HEK293 (cell line): ENCODE results near the gene MSH6.

ENCODE experiments used
- CTCF ChIP-seq: fragments of 450-650 bp; formaldehyde crosslinking; IDR thresholded peaks from 2 replicates; pipeline ENCODE4 v1.5.1; 2016; ENCODE audit warnings: missing biosample characterization, missing genetic modification characterization
- EGR2 ChIP-seq: fragments of 450-650 bp; formaldehyde crosslinking; IDR thresholded peaks from 2 replicates; pipeline ENCODE4 v1.5.1; 2016; ENCODE audit warnings: low read depth, missing biosample characterization, missing genetic modification characterization
- GLIS1 ChIP-seq: fragments of 450-650 bp; formaldehyde crosslinking; IDR thresholded peaks from 2 replicates; pipeline ENCODE4 v1.5.1; 2016; ENCODE audit warnings: missing biosample characterization, missing genetic modification characterization
- IKZF3 ChIP-seq: fragments of 450-650 bp; IDR thresholded peaks from 2 replicates; pipeline ENCODE4 v1.5.0; 2018; ENCODE audit warnings: missing biosample characterization, mild to moderate bottlenecking, missing genetic modification characterization, moderate library complexity
- SCRT1 ChIP-seq: fragments of 450-650 bp; formaldehyde crosslinking; IDR thresholded peaks from 2 replicates; pipeline ENCODE4 v1.5.1; 2016; ENCODE audit warnings: missing biosample characterization, missing genetic modification characterization, borderline replicate concordance
- SCRT2 ChIP-seq: fragments of 450-650 bp; formaldehyde crosslinking; IDR thresholded peaks from 2 replicates; pipeline ENCODE4 v1.5.1; 2016; ENCODE audit warnings: missing biosample characterization, missing genetic modification characterization
- ZBTB1 ChIP-seq: fragments of 450-650 bp; formaldehyde crosslinking; IDR thresholded peaks from 2 replicates; pipeline ENCODE4 v1.5.1; 2016; ENCODE audit warnings: missing biosample characterization, missing genetic modification characterization
- ZBTB8A ChIP-seq: fragments of 450-650 bp; formaldehyde crosslinking; IDR thresholded peaks from 2 replicates; pipeline ENCODE4 v1.5.1; 2016; ENCODE audit warnings: missing biosample characterization, missing genetic modification characterization
- ZFP41 ChIP-seq: fragments of 450-650 bp; formaldehyde crosslinking; IDR thresholded peaks from 2 replicates; pipeline ENCODE4 v1.5.1; 2016; ENCODE audit warnings: missing biosample characterization, missing genetic modification characterization, borderline replicate concordance
- ZIC2 ChIP-seq: fragments of 450-650 bp; formaldehyde crosslinking; IDR thresholded peaks from 2 replicates; pipeline ENCODE4 v1.5.1; 2016; ENCODE audit warnings: missing biosample characterization, missing genetic modification characterization
- ZNF214 ChIP-seq: fragments of 450-650 bp; formaldehyde crosslinking; IDR thresholded peaks from 2 replicates; pipeline ENCODE4 v1.5.1; 2017; ENCODE audit warnings: missing biosample characterization, mild to moderate bottlenecking, missing genetic modification characterization, borderline replicate concordance
- ZNF24 ChIP-seq: fragments of 450-650 bp; formaldehyde crosslinking; IDR thresholded peaks from 2 replicates; pipeline ENCODE4 v1.5.1; 2016; ENCODE audit warnings: missing biosample characterization, missing genetic modification characterization
- ZNF26 ChIP-seq: fragments of 450-650 bp; formaldehyde crosslinking; IDR thresholded peaks from 2 replicates; pipeline ENCODE4 v1.5.1; 2016; ENCODE audit warnings: missing biosample characterization, missing genetic modification characterization
- ZNF292 ChIP-seq: fragments of 450-650 bp; formaldehyde crosslinking; IDR thresholded peaks from 2 replicates; pipeline ENCODE4 v1.5.1; 2016; ENCODE audit warnings: low read depth, missing biosample characterization, missing genetic modification characterization, borderline replicate concordance
- ZNF302 ChIP-seq: fragments of 450-650 bp; formaldehyde crosslinking; IDR thresholded peaks from 2 replicates; pipeline ENCODE4 v1.5.1; 2016; ENCODE audit warnings: missing biosample characterization, missing genetic modification characterization, low read depth
- ZNF350 ChIP-seq: fragments of 450-650 bp; formaldehyde crosslinking; IDR thresholded peaks from 2 replicates; pipeline ENCODE4 v1.5.0; 2017; ENCODE audit warnings: missing biosample characterization, mild to moderate bottlenecking, missing genetic modification characterization
- ZNF366 ChIP-seq: fragments of 450-650 bp; formaldehyde crosslinking; conservative IDR thresholded peaks from 2 replicates; pipeline ENCODE4 v1.5.1; 2016; ENCODE audit warnings: missing biosample characterization, missing genetic modification characterization
- ZNF37A ChIP-seq: fragments of 450-650 bp; IDR thresholded peaks from 2 replicates; pipeline ENCODE4 v1.5.1; 2018; ENCODE audit warnings: missing biosample characterization, missing genetic modification characterization
- ZNF423 ChIP-seq: fragments of 450-650 bp; formaldehyde crosslinking; IDR thresholded peaks from 2 replicates; pipeline ENCODE4 v1.5.1; 2016; ENCODE audit warnings: missing biosample characterization, missing genetic modification characterization
- ZNF48 ChIP-seq: fragments of 450-650 bp; formaldehyde crosslinking; IDR thresholded peaks from 2 replicates; pipeline ENCODE4 v1.5.1; 2016; ENCODE audit warnings: missing biosample characterization, missing genetic modification characterization
- ZNF488 ChIP-seq: fragments of 450-650 bp; formaldehyde crosslinking; IDR thresholded peaks from 2 replicates; pipeline ENCODE4 v1.5.1; 2016; ENCODE audit warnings: missing biosample characterization, missing genetic modification characterization
- ZNF514 ChIP-seq: fragments of 450-650 bp; formaldehyde crosslinking; IDR thresholded peaks from 2 replicates; pipeline ENCODE4 v1.5.1; 2016; ENCODE audit warnings: missing biosample characterization, missing genetic modification characterization
- ZNF521 ChIP-seq: fragments of 450-650 bp; formaldehyde crosslinking; IDR thresholded peaks from 2 replicates; pipeline ENCODE4 v1.5.1; 2017; ENCODE audit warnings: missing biosample characterization, mild to moderate bottlenecking, missing genetic modification characterization
- ZNF585B ChIP-seq: fragments of 450-650 bp; formaldehyde crosslinking; IDR thresholded peaks from 2 replicates; pipeline ENCODE4 v1.5.1; 2016; ENCODE audit warnings: missing biosample characterization, missing genetic modification characterization
- ZNF692 ChIP-seq: fragments of 450-650 bp; formaldehyde crosslinking; IDR thresholded peaks from 2 replicates; pipeline ENCODE4 v1.5.1; 2016; ENCODE audit warnings: missing biosample characterization, missing genetic modification characterization
- ZNF747 ChIP-seq: fragments of 450-650 bp; formaldehyde crosslinking; IDR thresholded peaks from 2 replicates; pipeline ENCODE4 v1.5.1; 2016; ENCODE audit warnings: missing biosample characterization, missing genetic modification characterization
- TF ChIP-seq, protein P1 (sequence below): fragments of 450-650 bp; formaldehyde crosslinking; IDR thresholded peaks from 2 replicates; pipeline ENCODE4 v1.5.1; 2016; ENCODE audit warnings: missing biosample characterization, missing genetic modification characterization
- TF ChIP-seq, protein P2 (sequence below): fragments of 450-650 bp; formaldehyde crosslinking; IDR thresholded peaks from 2 replicates; pipeline ENCODE4 v1.5.1; 2017; ENCODE audit warnings: missing biosample characterization, mild to moderate bottlenecking, missing genetic modification characterization, moderate library complexity
- TF ChIP-seq, protein P3 (sequence below): fragments of 450-650 bp; IDR thresholded peaks from 2 replicates; pipeline ENCODE4 v1.5.1; 2018; ENCODE audit warnings: missing biosample characterization, mild to moderate bottlenecking, missing genetic modification characterization

Gene MSH6

DNA sequence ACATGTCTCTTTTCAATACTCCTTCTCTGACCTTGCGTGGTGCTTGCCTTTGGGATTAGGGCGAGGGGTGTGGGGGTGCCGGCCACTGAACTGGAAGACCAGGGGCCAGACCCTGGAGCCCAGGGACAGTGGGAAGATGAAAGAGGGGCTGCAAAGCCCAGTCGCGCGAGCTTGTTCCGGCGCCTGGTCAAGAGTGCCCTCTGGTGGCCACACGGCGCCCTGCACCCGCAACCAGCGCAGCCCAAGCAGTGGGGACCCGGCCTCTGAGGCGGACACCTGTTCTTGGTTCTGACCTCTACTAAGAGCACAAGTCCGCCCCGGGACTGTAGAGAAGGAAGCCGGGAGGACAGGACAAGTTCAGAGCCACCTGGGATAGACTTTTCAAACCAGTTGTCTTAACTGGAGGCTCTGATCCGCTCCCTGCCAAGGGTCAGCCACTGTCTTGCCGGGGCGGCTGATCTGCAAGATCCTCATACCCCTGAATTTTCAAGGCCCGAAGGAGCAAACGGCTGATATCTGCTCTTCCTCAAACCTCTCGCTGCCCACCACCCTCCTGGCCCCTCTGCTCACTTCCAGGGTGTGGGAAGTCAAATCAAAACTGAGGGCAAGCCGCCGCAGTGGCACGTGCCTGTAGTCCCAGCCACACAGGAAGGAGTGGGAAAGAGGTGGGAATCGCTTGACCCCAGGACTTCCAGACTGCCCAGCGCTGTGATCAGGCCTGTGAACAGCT lies 14.9 kb upstream of the MSH6 start (continued):
- TF ChIP-seq, protein P1, sequence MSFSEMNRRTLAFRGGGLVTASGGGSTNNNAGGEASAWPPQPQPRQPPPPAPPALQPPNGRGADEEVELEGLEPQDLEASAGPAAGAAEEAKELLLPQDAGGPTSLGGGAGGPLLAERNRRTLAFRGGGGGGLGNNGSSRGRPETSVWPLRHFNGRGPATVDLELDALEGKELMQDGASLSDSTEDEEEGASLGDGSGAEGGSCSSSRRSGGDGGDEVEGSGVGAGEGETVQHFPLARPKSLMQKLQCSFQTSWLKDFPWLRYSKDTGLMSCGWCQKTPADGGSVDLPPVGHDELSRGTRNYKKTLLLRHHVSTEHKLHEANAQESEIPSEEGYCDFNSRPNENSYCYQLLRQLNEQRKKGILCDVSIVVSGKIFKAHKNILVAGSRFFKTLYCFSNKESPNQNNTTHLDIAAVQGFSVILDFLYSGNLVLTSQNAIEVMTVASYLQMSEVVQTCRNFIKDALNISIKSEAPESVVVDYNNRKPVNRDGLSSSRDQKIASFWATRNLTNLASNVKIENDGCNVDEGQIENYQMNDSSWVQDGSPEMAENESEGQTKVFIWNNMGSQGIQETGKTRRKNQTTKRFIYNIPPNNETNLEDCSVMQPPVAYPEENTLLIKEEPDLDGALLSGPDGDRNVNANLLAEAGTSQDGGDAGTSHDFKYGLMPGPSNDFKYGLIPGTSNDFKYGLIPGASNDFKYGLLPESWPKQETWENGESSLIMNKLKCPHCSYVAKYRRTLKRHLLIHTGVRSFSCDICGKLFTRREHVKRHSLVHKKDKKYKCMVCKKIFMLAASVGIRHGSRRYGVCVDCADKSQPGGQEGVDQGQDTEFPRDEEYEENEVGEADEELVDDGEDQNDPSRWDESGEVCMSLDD (tag by site-specific recombination) = no peak
- TF ChIP-seq ZNF37A (tag by site-specific recombination) = no peak
- TF ChIP-seq ZNF350 (tag by site-specific recombination) = no peak
- 0 out of 2 replicates have a peak, but pooled peaks have one; percentile 24 for TF ChIP-seq ZNF366 (tag by site-specific recombination)
- TF ChIP-seq ZBTB1 (tag by site-specific recombination) = no peak
- TF ChIP-seq, protein P2, sequence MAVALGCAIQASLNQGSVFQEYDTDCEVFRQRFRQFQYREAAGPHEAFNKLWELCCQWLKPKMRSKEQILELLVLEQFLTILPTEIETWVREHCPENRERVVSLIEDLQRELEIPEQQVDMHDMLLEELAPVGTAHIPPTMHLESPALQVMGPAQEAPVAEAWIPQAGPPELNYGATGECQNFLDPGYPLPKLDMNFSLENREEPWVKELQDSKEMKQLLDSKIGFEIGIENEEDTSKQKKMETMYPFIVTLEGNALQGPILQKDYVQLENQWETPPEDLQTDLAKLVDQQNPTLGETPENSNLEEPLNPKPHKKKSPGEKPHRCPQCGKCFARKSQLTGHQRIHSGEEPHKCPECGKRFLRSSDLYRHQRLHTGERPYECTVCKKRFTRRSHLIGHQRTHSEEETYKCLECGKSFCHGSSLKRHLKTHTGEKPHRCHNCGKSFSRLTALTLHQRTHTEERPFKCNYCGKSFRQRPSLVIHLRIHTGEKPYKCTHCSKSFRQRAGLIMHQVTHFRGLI (tag by site-specific recombination) = no peak
- no peak for TF ChIP-seq ZNF692 (tag by site-specific recombination)
- TF ChIP-seq CTCF = peak; percentile 81
- no peak for TF ChIP-seq IKZF3
- TF ChIP-seq ZIC2 (tag by site-specific recombination) = no peak
- TF ChIP-seq ZNF48 (tag by site-specific recombination) = no peak
- no peak for TF ChIP-seq ZNF214 (tag by site-specific recombination)
- TF ChIP-seq, protein P3, sequence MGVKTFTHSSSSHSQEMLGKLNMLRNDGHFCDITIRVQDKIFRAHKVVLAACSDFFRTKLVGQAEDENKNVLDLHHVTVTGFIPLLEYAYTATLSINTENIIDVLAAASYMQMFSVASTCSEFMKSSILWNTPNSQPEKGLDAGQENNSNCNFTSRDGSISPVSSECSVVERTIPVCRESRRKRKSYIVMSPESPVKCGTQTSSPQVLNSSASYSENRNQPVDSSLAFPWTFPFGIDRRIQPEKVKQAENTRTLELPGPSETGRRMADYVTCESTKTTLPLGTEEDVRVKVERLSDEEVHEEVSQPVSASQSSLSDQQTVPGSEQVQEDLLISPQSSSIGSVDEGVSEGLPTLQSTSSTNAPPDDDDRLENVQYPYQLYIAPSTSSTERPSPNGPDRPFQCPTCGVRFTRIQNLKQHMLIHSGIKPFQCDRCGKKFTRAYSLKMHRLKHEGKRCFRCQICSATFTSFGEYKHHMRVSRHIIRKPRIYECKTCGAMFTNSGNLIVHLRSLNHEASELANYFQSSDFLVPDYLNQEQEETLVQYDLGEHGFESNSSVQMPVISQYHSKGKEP (tag by site-specific recombination) = no peak
- TF ChIP-seq GLIS1 (tag by site-specific recombination) = no peak
- TF ChIP-seq ZNF302 (tag by site-specific recombination) = no peak
- TF ChIP-seq ZNF514 = no peak
- TF ChIP-seq ZFP41 = no peak
- no peak for TF ChIP-seq ZBTB8A (tag by site-specific recombination)
- no peak for TF ChIP-seq ZNF488
- no peak for TF ChIP-seq ZNF26 (tag by site-specific recombination)
- TF ChIP-seq SCRT1 (tag by site-specific recombination) = 0 out of 2 replicates have a peak, but pooled peaks have one; percentile 13
- no peak for TF ChIP-seq ZNF585B (tag by site-specific recombination)
- no peak for TF ChIP-seq ZNF747 (tag by site-specific recombination)
- no peak for TF ChIP-seq ZNF292 (tag by site-specific recombination)
- TF ChIP-seq ZNF24 (tag by site-specific recombination) = no peak
- TF ChIP-seq SCRT2 (tag by site-specific recombination) = peak; percentile 54
- TF ChIP-seq ZNF521 (tag by site-specific recombination) = no peak
- TF ChIP-seq ZNF423 (tag by site-specific recombination) = no peak
- no peak for TF ChIP-seq EGR2 (tag by site-specific recombination)
